ENCODE data around the gene SNAPIN. TPM values are rescaled to one million over a fixed set of nuclear protein-coding genes. Genes with fewer than 3 reads are reported as not detected.

SNAPIN gene
- total RNA-seq, 1 experiment from 2014 or later: 29.0 TPM

GRCh38 chr1:153609585-153609907 lies 49.0 kb upstream of the SNAPIN start:
- H3K4me2 ChIP-seq (ENCODE audit: insufficient read depth, insufficient read length, low read length): no peak overlapping the region
- peaks cover 38 to 55% of the 10 kb centered on the region in 2 experiments for H3K4me1 Mint-ChIP-seq

More at GRCh38 chr1:153609585-153609907, 49.0 kb upstream of the SNAPIN start:
- Histone ChIP-seq H3K56ac (ENCODE audit: insufficient read length, low read depth, low read length) (no peak overlapping the region), H2BK20ac (ENCODE audit: low read depth, low read length, poor library complexity, severe bottlenecking) (no peak overlapping the region), H2BK5ac (ENCODE audit: insufficient read length, low read length) (no peak overlapping the region), H3K79me2 (ENCODE audit: insufficient read depth, low read length) (no peaks in the 10 kb centered on the region), H2AFZ (ENCODE audit: low read length) (no peak overlapping the region), H2BK120ac (ENCODE audit: low read depth, low read length, poor library complexity, severe bottlenecking) (no peak overlapping the region), H3T11ph (ENCODE audit: low read length) (no peak overlapping the region), H3K23me2 (ENCODE audit: insufficient read length, low read depth, low read length, poor library complexity, severe bottlenecking) (peaks cover 3% of the 10 kb centered on the region), H2BK12ac (ENCODE audit: insufficient read length, low read depth, low read length) (no peak overlapping the region), H3K9ac (ENCODE audit: extremely low read depth, insufficient read length, low read length) (no peak overlapping the region), H3K79me1 (ENCODE audit: insufficient read depth, low read depth, low read length, poor library complexity, severe bottlenecking) (no peaks in the 10 kb centered on the region), H4K8ac (replicated peaks; ENCODE audit: insufficient read length, low read depth, low read length) (no peak overlapping the region), H3K9me3 (ENCODE audit: control insufficient read depth, low read depth, low read length) (no peaks in the 10 kb centered on the region), H3K23ac (ENCODE audit: insufficient read length, low read depth, low read length) (no peak overlapping the region), H3K27me3 (ENCODE audit: insufficient read depth, low read length) (no peaks in the 10 kb centered on the region), H3K27ac (ENCODE audit: insufficient read length, low read depth, low read length) (no peak overlapping the region), H3K18ac (ENCODE audit: insufficient read length, low read depth, low read length) (no peak overlapping the region), H2BK15ac (ENCODE audit: low read depth, low read length) (no peak overlapping the region), H3K4me1 (ENCODE audit: insufficient read depth, low read length) (peaks cover 9% of the 10 kb centered on the region; the same call in 1 of the 2 replicates), H3K14ac (ENCODE audit: insufficient read depth, low read length) (no peak overlapping the region), H4K91ac (ENCODE audit: insufficient read length, low read depth, low read length) (no peak overlapping the region), H2AK5ac (ENCODE audit: insufficient read length, low read length) (no peak overlapping the region), H4K5ac (ENCODE audit: insufficient read length, low read depth, low read length) (no peak overlapping the region), H3K4ac (ENCODE audit: low read depth, low read length) (no peak overlapping the region), H4K20me1 (ENCODE audit: control insufficient read depth, insufficient read depth, insufficient read length) (no peaks in the 10 kb centered on the region)
- Mint-ChIP-seq H3K36me3 (ENCODE audit: insufficient read depth in 1 of 3, low read depth in 3 of 3) (peaks cover 0 to 6% (median 4%) of the 10 kb centered on the region in 3 experiments; a peak in 3 of 7 replicates), H3K4me3 (peak overlapping the region in 1 of 2 experiments; percentile 60; a peak in 1 of 5 replicates), H3K9me3 (no peaks in the 10 kb centered on the region), H3K27me3 (ENCODE audit: low read depth) (peaks cover 2% of the 10 kb centered on the region), H3K27ac (peak overlapping the region in 2 of 3 experiments; percentile 38 to 96; a peak in 2 of 7 replicates)
- no peak for DNase-seq
- WGBS (ENCODE audit: extremely low coverage, insufficient read length, low lambda C conversion rate): no CpG with 5 or more reads among the region's 6 CpGs
- TF ChIP-seq CTCF (conservative IDR thresholded peaks at IDR 0.05): no peak

Data from H9 (cell line).